Activated CD4-positive, CD25-positive, alpha-beta regulatory T cell treated with anti-CD3 and anti-CD28 coated beads, Interleukin-2, amount 50 U/mL, for 24 hours (primary cell): Measurements from ENCODE around the gene DLGAP1.
A peak's percentile ranks its signal among the peaks of the same experiment; 100 is the strongest.
"Not testable (repeated sequence)": the region's sequence is repeated elsewhere in the genome, so short reads cannot be mapped to it uniquely, and the experiment has no call there.

Source experiments
- ATAC-seq, 2 donors: fragments of 150-1000 bp; cut with Tn5 transposase; one replicate each; pipeline ENCODE4 v1.10.0; 2021; ENCODE audit warnings: mild to moderate bottlenecking in 1 of 2, moderate library complexity in 1 of 2

Gene DLGAP1

GRCh38 chr18:3479978-3480509 is 975.1 kb downstream of the DLGAP1 start:
- ATAC-seq, result no peak

GRCh38 chr18:3478262-3478978 is 976.7 kb downstream of the DLGAP1 start:
- no peak for ATAC-seq

- ATAC-seq, result peak; percentile 74 to 81
Measured at GRCh38 chr18:3472681-3473544, 982.2 kb downstream of the DLGAP1 start.

- ATAC-seq, result not testable (repeated sequence)
Measured at GRCh38 chr18:3472121-3472520, 983.0 kb downstream of the DLGAP1 start.

- no peak for ATAC-seq
Measured at GRCh38 chr18:3471141-3471648, 983.9 kb downstream of the DLGAP1 start.

GRCh38 chr18:3468833-3469232 is 986.3 kb downstream of the DLGAP1 start:
- ATAC-seq, result no peak

- no peak for ATAC-seq
Measured at GRCh38 chr18:3468066-3468705, 986.9 kb downstream of the DLGAP1 start.

- ATAC-seq, result peak in 1 of 2 donors; percentile 45
Measured at GRCh38 chr18:3466872-3467271, 988.2 kb downstream of the DLGAP1 start.

- no peak for ATAC-seq
Measured at GRCh38 chr18:3466045-3466444, 989.1 kb downstream of the DLGAP1 start.

- ATAC-seq, result no peak
Measured at GRCh38 chr18:3463051-3463450, 992.1 kb downstream of the DLGAP1 start.

- ATAC-seq, result no peak
Measured at GRCh38 chr18:3461704-3462103, 993.4 kb downstream of the DLGAP1 start.

GRCh38 chr18:3460823-3461398 is 994.2 kb downstream of the DLGAP1 start:
- no peak for ATAC-seq

GRCh38 chr18:3458952-3459853 is 995.9 kb downstream of the DLGAP1 start:
- ATAC-seq, result peak; percentile 76 to 84

- peak in 1 of 2 donors; percentile 10 for ATAC-seq
Measured at GRCh38 chr18:3458378-3458777, 996.7 kb downstream of the DLGAP1 start.

- ATAC-seq, result no peak
Measured at GRCh38 chr18:3457261-3457724, 997.8 kb downstream of the DLGAP1 start.

GRCh38 chr18:3456686-3457069 is 998.4 kb downstream of the DLGAP1 start:
- no peak for ATAC-seq

- ATAC-seq, result no peak
Measured at GRCh38 chr18:3455907-3456685, 999.0 kb downstream of the DLGAP1 start.

GRCh38 chr18:3455090-3455635 is 999.9 kb downstream of the DLGAP1 start:
- ATAC-seq, result no peak

- no peak for ATAC-seq
Measured at GRCh38 chr18:3454365-3455089, 1000.6 kb downstream of the DLGAP1 start.
